Stimulated activated CD8-positive, alpha-beta memory T cell treated with anti-CD3 and anti-CD28 coated beads, Interleukin-4, amount 100 ng/mL, for 48 hours (primary cell): ENCODE data around the gene RPS23.

Experiments
- DNase-seq: peaks from one replicate; pipeline ENCODE4 v3.0.0-alpha.2; 2020

Gene RPS23

DNA sequence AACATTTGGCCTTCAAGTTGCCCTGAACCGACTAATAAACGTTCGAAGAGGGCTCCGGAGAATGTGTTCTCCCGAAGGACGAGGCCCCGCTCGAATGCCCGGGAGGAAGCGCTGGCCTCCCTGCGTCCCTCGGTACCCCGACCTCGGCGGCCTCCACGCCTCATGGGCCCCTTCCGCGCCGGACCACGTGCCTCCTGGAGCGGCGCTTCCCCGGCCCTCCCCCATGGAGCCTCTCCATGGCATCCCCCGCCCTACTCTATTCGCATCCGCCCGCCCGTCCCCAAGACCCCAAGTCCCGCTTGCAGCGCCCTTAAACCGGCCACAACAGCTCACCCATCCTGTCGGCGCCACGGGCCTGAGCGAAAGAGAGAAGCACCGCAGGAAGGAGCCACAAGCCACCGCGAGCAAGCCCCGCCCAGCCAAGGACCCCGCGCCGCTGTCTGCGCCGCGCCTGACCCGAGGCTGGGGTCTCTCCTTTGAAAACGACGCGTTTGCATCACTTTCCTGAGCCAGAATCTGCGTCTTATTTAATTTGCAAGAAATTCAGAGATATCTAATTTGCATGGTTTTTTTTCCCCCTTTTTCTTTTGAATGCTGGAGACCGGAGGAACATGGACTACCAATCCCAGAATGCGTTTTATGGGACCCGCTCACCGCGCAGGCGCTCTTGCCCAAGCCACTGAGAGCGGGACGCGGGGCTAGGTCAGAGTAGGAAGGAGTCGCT lies at the start of gene RPS23:
Gene RPS23 (minus strand): TSS at position 368 of the 724 bp plus-strand sequence. CDS start 31 bp downstream, at position 337.
- peak; percentile 90 for DNase-seq

DNA sequence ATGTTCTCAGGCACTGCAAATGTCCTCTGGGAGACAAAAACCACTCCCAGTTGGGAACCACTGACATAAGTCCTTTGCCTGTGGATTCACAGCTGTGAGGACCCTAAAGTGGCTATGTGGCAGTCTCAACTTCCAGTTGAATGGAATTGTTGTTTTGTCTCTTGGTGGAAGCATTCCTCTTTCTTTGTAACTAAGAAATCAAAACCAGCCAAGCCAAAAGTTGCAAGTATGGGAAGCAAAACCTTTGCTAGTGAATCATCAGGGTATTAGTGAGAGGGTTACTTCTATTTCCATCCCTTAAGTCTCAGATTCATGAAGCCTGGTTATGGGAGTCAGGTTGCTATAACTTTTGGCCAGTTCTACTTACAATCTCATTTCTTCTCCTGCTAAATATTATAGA lies 49.8 kb upstream of the RPS23 start:
- DNase-seq = no peak

DNA sequence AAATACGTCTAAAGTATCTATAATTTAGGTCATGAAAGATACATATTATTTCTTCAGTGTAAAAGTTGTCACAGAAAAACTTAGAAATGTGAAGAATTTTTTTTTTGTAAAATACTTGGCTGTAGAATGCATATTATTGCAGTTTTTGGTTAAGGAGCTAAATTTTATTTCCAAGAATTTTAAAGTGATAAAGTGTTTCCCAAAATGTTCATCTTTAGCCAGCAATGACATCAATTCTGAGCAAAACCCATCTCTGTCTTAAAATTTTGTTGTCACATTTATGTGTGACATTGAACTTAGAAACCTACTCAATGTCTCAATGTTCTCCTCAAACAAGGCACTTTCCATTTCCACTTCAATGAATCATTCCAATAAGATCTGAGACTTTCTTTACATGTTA lies 47.8 kb upstream of the RPS23 start:
- DNase-seq = no peak

DNA sequence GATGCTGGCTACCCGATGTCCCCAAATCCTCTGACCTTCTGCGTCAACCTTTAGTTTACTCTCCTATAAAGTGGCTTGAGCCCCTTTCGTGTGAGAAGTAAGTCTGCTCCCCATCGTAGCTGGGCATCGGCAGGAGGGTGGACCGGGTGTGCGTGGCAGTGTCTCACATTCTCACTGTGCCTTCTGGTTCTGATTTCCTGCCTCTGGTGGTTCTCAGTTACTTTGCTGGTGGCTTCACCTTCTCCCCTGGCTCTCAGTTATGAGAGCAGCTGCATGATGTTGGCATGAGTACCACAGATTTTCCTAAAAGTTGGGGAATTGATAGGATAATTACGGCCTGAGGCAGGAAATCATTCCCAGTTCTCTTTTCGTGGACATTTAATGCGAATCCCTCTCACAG lies 47.0 kb upstream of the RPS23 start:
- DNase-seq = no peak

DNA sequence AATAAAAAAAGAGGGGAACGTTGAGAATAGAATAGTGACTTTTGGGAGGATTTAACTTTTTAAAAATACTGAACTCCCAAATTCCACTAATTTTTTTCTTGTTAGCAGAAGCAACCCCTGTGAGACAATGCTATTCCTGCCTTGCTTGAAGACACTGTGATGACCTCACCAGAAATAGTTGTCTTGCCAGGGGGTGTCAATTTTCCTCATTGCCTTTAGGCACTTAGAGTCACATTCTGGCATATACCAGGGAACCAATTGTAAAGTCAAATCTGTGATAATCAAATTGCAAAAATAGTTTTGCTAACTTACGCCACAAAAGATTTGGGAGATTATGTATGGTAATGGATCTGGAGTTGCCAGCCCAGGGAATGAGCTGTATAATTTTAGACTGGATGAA lies 42.8 kb upstream of the RPS23 start:
- no peak for DNase-seq

DNA sequence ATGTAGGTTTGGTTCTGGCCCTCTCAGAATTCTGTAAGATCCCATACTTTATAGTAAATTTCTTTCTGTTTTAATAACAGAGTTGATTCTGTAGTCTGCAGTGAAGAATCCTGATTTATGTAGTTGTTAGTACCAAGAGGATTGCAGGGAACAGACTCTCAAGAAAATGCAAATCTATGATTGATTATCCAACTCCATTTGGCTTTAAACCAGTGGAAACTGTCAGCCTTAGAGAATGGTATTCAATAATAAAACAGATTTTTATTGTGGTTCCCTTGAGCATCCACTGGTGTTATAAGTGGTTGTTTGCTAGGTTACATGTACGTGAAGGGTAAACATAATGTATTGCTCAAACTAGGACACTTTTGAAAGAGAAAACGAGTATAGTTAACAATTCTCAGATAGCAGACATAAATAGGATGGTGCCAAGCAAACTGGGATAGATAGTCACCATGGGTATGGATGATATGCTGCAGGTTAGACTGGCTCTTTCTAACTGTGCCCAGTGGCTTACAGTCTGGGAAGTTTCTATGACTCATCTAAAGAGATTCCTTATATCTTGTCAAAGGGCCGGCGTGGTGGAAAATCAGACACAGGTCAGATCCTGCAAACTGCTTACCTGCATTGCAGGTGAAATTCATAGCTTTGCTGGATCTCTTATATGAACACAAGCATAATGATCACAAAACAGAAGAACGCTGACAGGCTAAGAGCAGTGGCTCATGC lies 41.7 kb upstream of the RPS23 start:
- DNase-seq = no peak

DNA sequence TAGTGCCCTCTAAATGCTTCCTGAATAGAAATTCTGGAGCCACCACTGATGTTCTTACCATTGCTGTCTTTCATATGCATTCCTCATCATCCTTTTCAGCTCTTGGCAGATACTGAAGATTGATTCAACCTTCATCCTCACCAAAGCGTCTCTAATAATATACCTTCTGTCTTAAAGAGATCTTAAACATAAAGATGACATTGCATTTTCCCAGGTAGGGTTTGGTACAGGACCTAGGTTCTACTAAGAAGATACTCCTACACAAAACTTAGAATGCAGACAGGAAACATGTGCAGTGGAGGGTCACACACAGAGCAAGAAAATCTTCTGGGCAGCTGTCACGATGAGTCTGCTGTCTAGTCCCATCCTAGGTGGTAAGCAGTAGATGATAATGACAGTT lies 41.0 kb upstream of the RPS23 start:
- DNase-seq = no peak

DNA sequence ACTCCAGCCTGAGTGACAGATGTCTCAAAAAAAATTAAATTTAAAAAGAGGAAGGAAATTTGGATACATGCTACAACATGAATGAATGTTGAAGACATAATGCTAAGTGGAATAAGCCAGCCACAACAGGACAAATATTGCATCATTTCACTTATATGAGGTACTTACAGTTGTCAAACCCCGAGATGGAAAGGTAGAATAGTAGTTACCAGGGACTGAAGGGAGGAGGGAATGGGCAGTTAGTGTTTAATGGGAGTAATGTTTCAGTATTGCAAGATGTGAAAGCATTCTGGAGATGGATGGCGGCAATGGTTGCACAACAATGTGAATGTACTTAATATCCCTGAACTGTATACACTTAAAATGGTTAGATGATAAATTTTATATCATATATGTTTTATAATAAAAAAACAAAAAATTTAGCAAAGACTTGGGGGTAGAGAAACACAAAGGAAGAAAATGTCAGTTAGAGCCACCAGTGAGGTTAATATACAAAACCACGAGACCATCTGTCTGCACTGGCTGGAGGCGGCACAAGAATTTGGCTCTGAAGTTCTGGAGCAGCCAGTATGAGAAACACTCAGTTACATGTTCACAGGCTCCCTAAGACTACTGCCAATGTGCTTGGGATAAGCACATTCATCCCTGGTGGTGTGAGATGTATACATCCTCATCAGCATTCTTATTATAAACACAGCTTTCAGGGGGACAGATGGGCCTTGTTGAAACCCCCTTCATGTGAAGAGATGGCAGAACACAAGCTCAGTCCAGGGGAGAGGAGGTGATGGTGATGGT lies 37.0 kb upstream of the RPS23 start:
- no peak for DNase-seq

DNA sequence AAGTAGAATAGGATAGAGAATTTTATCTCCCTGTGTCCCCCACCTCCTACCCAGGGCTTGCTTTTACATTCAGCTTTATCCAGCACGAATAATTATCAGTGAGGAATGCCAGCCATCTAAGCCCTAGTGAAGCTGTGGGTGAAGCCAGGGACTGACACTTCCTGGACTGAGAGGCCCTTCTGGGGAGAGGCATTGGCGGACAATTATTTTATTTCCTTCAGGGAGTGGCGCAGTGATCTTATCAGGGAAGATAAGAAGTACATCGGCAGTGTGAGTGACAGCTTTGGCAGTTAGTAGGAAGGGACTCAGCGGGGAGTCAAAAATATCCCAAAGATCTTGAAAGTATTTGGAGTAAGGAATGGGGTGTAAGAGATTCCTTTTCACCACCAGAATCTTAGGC lies 34.9 kb upstream of the RPS23 start:
- DNase-seq = no peak

DNA sequence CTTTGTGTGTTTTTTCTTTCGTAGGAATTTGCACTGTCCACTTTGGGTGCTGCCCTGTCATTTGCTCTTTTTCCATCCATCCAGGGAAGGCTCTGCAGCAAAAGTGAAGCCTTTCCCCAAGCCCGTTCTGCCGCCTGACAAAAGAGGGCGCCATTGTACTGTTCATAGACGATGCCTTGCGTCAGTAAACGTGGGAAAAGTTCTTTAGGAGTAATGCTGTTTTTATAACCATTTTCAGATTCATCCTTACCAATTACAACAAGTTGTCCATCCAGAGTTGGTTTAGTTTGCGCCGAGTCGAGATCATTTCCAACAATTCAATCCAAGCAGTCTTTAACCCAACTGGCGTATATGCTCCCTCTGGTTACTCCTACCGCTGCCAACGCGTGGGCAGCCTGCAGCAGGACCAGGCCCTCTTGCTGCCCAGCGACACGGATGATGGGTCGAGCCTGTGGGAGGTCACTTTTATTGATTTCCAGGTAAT lies 34.3 kb upstream of the RPS23 start:
- peak; percentile 67 for DNase-seq

DNA sequence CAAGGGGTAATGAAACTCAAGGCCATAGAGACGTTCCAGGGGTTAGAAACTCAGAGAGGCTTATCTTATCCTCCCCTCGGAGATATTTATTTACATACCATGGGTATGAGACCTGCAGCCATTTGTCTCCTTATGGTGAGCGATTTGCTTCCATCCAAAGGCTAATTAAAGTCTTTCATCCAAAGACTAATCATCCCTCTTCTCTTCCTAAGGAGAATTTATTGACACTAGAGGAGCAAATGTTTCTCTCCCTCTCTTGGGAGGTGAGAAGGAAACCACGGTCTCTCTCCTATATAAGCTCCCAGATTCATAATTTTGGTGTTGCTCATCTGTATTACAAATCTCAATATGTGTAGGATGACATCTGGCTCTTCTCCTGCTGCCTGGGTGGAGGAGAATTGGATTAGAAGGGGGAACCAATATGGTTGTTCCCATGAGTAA lies 31.0 kb upstream of the RPS23 start:
- no peak for DNase-seq

DNA sequence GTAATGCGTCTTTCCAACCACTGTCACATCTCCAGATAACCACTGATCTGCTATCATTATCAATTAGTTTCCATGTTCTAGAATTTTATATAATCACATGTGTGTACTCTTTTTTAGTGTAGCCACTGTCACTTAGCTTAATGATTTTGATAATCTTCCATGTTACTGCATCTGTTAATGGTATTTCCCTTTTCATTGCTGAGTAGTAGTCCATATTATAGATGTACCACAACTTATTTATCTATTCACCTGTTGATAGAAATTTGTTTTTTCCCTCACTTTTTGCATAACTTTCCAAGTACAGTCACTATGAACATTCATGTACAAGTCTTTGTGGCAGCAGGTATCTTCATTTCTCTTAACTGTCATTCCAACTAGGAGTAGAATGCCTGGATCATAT lies 30.3 kb upstream of the RPS23 start:
- DNase-seq = no peak

DNA sequence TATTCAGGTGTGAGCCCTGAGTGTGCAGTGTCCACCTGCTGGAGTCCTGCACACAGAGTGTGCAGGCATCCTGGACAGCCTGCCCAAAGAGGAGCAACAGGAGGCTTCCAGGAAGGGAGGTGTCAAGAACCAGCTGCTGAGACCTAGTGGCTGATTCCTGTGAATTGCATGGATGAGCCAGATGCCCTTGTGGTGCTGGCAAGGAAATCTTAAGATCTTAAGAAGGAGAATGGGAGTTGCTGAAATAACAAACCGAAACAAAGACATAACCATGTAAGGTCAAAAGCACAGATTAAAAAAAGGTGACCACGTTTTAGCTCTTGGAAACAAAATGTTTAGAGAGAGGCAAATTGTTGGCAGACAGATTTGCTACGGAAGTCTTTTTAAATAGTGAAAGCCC lies 29.3 kb upstream of the RPS23 start:
- no peak for DNase-seq

DNA sequence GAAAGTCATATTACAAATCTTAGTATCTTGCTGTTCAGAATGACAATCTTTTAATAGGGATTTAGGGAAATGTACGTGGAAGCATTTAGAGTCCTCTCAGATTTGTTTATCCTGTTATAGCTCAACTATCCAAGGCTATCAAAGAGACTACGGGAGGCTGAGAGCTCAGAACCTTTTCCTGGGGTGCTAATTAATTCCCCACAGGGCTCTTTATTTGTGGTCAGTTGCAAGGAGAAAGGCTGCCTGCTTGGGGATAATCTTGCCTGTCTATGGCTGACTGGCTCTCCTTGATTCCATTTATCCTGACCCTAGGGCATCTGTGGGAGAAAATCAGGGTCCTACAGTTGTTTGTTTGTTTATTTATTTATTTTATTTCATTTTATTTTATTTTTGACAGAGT lies 28.0 kb upstream of the RPS23 start:
- DNase-seq = no peak

DNA sequence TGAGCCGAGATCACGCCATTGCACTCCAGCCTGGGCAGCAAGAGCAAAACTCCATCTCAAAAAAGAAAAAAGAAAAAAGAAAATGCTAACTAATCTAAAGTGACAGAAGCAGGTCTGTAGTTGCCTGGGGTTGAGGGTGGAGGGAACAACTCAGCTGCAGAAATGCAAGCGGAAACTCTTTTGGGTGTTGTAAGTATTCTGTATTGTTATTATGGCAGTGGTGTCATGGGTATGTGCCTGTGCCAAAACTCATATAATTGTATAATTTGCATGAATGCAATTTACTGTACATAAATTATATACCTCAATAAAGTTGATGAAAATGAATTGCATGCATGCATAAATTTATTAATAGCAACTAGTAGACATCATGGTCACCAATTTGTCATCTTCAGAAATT lies 23.0 kb upstream of the RPS23 start:
- no peak for DNase-seq

DNA sequence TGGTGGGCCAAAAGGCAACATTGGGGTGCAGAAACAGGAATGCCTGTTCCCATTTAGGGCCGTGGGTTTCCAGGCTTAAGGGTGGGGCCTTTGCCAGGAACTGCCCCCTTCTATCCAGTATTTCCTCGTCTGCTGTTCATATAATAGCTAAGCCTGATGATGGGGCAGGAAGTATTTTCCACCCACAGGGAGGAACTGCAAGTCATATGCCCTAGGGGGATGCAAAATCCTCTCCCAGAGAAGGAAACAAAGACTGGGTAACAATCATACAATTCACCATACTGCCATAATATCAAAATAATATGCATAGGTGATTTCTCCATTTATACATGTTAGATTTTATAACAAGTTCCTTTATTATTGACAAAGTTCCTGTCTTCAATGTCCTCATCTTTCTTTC lies 20.5 kb upstream of the RPS23 start:
- no peak for DNase-seq

DNA sequence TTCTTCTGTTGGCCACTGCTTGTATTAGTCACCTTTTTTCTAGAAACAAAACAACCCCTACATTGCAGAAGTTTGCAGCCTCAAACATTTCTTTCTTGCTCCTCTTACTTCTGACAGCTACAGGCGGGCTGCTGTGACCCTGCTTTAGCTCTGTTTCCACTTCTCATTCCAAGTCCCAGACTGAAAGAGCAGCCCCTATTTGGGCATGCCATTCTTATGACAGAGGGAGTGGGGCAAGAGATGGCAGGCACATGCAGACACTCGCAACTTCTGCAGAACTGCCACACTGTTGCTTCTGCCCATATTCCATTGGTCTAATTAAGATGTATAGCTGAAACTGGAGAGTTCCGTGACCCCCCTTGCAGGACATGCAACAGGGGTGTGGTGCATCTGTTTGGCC lies 19.6 kb upstream of the RPS23 start:
- DNase-seq = no peak

DNA sequence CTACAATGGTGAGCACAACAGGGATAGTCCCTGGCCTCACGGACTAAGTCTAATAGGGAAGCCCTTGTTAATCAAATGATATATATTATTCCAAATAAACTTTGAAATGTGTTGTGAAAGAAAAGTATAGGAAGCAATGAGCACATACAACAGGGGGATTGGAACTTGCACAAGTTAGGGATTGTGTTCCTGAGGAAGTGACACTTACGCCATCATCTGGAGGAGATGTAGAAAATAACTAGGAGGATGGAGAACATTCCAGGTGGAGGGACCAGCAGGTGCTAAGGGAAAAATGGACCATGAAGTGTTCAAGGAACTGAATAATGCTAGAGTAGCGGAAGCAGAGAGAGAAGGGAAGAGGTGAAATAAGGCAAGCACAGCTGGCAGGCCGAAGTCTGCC lies 18.8 kb upstream of the RPS23 start:
- no peak for DNase-seq

DNA sequence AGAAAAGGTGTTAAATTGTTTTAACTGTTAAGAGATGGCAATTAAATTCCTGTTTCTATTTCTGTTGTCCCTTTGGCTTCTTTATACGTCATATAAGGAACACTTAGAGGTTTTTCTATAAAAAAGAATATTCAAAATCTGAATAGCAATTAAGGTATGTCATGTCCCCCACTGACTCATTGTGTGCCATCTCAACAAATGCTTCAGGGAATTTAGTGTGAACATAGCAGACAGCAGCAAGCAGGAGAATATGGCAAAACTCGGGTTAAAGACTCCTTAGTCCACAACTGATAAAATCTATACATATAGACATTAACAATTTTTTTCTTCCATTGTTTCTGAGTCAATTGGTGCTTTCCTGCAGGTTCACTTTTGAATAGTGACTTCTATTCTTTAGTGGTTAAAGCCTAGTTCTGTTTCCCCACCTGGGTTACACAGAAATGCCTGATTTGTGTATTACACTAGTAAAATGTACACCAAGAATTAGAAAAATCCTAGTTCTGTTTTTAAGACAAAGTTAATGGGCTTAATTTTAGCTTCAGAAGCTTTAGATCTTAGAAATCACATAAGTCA lies 17.9 kb upstream of the RPS23 start:
- DNase-seq = no peak

DNA sequence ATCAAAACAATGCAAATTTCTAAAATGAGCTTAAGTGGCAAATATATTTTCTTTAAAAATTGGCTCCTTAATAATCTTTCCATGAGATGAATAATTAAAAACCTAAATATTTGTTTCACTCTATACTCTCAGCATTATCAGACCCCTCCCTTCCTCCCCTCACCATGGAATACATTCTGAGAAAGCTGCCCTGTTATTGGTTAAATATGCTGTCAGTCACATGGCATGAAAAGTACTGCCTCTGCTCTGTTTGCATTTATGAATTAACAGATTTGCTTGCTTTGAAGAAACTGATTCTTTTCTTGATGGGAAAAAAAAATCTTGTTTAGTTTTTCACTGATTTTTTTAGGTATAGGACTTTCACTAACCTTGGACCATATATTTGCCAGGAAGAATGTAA lies 17.0 kb upstream of the RPS23 start:
- no peak for DNase-seq

DNA sequence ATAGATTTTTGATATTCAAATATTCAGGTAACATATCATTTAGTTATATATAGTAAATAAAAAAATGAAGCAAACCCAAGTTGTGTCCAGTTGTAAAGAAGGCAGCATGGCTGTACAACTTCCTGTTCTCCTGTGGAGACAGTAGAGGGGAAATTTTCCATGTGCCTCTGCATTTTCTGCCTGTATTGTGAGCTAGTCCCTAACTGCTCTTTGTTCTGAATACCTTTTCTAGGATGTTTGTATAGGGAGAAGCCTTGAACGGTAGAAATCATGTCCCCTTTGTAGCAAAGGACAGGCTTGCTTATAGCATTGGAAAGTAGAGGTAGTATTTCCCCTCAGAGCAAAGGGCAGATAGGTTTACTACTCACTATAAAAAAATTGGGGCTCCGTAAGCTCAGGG lies 13.3 kb upstream of the RPS23 start:
- no peak for DNase-seq

DNA sequence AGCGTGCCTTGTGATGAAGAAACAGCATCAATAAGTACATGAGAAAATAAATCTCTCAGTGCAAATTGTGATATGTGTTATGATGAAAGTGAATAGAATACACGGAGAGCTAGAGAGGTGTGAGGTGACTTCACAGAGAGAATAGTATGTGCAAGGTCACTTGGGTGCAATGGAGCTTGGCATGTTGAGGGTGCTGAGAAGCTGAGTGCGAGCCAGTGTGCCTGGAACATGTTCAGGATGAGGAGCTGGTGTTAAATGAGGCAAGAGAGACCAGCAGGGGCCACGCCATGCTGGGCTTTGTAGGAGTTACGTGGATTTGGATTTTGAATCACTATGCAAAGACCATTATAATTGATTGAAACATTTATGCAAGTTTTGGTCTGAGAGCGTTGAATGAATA lies 12.8 kb upstream of the RPS23 start:
- no peak for DNase-seq

DNA sequence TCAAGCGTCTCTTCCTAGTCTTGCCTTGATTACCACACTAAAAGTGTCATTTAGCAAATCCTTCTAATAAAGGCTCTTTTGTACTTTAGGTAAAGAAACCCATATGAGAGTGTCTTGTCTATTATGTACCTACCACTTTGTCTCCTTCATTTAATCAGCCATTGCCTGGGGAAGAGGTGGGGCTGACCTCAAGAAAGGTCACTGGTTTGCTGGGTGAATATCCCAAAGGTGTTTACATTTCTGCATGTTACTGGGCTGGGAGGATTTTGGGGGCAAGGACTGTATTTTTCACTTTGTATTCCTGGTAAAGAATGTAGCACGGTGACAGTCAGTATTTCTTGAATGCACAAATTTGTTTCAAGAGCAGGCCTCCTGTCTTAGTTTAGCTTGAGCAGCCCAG lies 11.9 kb upstream of the RPS23 start:
- DNase-seq = no peak
